ENCODE data around the gene BBS7. TPM values are rescaled to one million over a fixed set of nuclear protein-coding genes. Genes with fewer than 3 reads are reported as not detected.
A peak's percentile ranks its signal among the peaks of the same experiment; 100 is the strongest.

BBS7 gene
- total RNA-seq, 1 experiment from 2014 or later = 20.5 TPM

GRCh38 chr4:121800961-121801714 is 69.1 kb downstream of the BBS7 start, which contains the start of gene EXOSC9 (continued):
- TF ChIP-seq ZNF281 (CRISPR knock-in tag; IDR thresholded peaks at IDR 0.05) = 0 out of 2 replicates have a peak, but pooled peaks have one; percentile 28
- TF ChIP-seq, protein P1, sequence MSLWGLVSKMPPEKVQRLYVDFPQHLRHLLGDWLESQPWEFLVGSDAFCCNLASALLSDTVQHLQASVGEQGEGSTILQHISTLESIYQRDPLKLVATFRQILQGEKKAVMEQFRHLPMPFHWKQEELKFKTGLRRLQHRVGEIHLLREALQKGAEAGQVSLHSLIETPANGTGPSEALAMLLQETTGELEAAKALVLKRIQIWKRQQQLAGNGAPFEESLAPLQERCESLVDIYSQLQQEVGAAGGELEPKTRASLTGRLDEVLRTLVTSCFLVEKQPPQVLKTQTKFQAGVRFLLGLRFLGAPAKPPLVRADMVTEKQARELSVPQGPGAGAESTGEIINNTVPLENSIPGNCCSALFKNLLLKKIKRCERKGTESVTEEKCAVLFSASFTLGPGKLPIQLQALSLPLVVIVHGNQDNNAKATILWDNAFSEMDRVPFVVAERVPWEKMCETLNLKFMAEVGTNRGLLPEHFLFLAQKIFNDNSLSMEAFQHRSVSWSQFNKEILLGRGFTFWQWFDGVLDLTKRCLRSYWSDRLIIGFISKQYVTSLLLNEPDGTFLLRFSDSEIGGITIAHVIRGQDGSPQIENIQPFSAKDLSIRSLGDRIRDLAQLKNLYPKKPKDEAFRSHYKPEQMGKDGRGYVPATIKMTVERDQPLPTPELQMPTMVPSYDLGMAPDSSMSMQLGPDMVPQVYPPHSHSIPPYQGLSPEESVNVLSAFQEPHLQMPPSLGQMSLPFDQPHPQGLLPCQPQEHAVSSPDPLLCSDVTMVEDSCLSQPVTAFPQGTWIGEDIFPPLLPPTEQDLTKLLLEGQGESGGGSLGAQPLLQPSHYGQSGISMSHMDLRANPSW (CRISPR knock-in tag; conservative IDR thresholded peaks at IDR 0.05; ENCODE audit: low read depth) = no peak
- TF ChIP-seq, protein P2, sequence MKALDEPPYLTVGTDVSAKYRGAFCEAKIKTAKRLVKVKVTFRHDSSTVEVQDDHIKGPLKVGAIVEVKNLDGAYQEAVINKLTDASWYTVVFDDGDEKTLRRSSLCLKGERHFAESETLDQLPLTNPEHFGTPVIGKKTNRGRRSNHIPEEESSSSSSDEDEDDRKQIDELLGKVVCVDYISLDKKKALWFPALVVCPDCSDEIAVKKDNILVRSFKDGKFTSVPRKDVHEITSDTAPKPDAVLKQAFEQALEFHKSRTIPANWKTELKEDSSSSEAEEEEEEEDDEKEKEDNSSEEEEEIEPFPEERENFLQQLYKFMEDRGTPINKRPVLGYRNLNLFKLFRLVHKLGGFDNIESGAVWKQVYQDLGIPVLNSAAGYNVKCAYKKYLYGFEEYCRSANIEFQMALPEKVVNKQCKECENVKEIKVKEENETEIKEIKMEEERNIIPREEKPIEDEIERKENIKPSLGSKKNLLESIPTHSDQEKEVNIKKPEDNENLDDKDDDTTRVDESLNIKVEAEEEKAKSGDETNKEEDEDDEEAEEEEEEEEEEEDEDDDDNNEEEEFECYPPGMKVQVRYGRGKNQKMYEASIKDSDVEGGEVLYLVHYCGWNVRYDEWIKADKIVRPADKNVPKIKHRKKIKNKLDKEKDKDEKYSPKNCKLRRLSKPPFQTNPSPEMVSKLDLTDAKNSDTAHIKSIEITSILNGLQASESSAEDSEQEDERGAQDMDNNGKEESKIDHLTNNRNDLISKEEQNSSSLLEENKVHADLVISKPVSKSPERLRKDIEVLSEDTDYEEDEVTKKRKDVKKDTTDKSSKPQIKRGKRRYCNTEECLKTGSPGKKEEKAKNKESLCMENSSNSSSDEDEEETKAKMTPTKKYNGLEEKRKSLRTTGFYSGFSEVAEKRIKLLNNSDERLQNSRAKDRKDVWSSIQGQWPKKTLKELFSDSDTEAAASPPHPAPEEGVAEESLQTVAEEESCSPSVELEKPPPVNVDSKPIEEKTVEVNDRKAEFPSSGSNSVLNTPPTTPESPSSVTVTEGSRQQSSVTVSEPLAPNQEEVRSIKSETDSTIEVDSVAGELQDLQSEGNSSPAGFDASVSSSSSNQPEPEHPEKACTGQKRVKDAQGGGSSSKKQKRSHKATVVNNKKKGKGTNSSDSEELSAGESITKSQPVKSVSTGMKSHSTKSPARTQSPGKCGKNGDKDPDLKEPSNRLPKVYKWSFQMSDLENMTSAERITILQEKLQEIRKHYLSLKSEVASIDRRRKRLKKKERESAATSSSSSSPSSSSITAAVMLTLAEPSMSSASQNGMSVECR (CRISPR knock-in tag; IDR thresholded peaks at IDR 0.05; ENCODE audit: borderline replicate concordance) = peak; percentile 47; the same call in 1 of the 2 replicates
- no peak for TF ChIP-seq OVOL2 (CRISPR knock-in tag; IDR thresholded peaks at IDR 0.05; ENCODE audit: borderline replicate concordance)
- no peak; the same call in 1 of the 2 replicates for TF ChIP-seq MYBL2 (CRISPR knock-in tag; IDR thresholded peaks at IDR 0.05)
- no peak for TF ChIP-seq NR2C2 (CRISPR knock-in tag; IDR thresholded peaks at IDR 0.05)
- TF ChIP-seq, protein P3, sequence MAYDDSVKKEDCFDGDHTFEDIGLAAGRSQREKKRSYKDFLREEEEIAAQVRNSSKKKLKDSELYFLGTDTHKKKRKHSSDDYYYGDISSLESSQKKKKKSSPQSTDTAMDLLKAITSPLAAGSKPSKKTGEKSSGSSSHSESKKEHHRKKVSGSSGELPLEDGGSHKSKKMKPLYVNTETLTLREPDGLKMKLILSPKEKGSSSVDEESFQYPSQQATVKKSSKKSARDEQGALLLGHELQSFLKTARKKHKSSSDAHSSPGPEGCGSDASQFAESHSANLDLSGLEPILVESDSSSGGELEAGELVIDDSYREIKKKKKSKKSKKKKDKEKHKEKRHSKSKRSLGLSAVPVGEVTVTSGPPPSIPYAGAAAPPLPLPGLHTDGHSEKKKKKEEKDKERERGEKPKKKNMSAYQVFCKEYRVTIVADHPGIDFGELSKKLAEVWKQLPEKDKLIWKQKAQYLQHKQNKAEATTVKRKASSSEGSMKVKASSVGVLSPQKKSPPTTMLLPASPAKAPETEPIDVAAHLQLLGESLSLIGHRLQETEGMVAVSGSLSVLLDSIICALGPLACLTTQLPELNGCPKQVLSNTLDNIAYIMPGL (CRISPR knock-in tag; IDR thresholded peaks at IDR 0.05) = peak; percentile 47; the same call in 1 of the 2 replicates
- TF ChIP-seq ZNF423 (CRISPR knock-in tag; IDR thresholded peaks at IDR 0.05) = no peak
- TF ChIP-seq PRDM15 (CRISPR knock-in tag; IDR thresholded peaks at IDR 0.05) = 0 out of 2 replicates have a peak, but pooled peaks have one; percentile 9
- no peak for TF ChIP-seq ZNF121 (CRISPR knock-in tag; IDR thresholded peaks at IDR 0.05)
- no peak for TF ChIP-seq ZNF317 (CRISPR knock-in tag; IDR thresholded peaks at IDR 0.05; ENCODE audit: borderline replicate concordance, low read depth)
- no peak for TF ChIP-seq RELA (CRISPR knock-in tag; IDR thresholded peaks at IDR 0.05; ENCODE audit: borderline replicate concordance)
- TF ChIP-seq ZNF671 (CRISPR knock-in tag; IDR thresholded peaks at IDR 0.05) = no peak
- peak; percentile 75 for TF ChIP-seq TEAD1 (CRISPR knock-in tag; IDR thresholded peaks at IDR 0.05)
- TF ChIP-seq RORB (CRISPR knock-in tag; IDR thresholded peaks at IDR 0.05) = no peak
- TF ChIP-seq FOXK1 (CRISPR knock-in tag; IDR thresholded peaks at IDR 0.05) = peak; percentile 88
- TF ChIP-seq, protein P4, sequence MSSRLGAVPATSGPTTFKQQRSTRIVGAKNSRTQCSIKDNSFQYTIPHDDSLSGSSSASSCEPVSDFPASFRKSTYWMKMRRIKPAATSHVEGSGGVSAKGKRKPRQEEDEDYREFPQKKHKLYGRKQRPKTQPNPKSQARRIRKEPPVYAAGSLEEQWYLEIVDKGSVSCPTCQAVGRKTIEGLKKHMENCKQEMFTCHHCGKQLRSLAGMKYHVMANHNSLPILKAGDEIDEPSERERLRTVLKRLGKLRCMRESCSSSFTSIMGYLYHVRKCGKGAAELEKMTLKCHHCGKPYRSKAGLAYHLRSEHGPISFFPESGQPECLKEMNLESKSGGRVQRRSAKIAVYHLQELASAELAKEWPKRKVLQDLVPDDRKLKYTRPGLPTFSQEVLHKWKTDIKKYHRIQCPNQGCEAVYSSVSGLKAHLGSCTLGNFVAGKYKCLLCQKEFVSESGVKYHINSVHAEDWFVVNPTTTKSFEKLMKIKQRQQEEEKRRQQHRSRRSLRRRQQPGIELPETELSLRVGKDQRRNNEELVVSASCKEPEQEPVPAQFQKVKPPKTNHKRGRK (CRISPR knock-in tag; IDR thresholded peaks at IDR 0.05; ENCODE audit: borderline replicate concordance) = no peak
- no peak for TF ChIP-seq EMX1 (CRISPR knock-in tag; IDR thresholded peaks at IDR 0.05)
- TF ChIP-seq MXD4 (CRISPR knock-in tag; IDR thresholded peaks at IDR 0.05; ENCODE audit: borderline replicate concordance) = no peak

Measured in WTC11 (cell line).